Lower leg skin (tissue), 4 donors: Measurements from ENCODE around the gene HOXA7. TPM values are rescaled to one million over a fixed set of nuclear protein-coding genes. Genes with fewer than 3 reads are reported as not detected.
A peak's percentile ranks its signal among the peaks of the same experiment; 100 is the strongest.

Experiments
- DNase-seq, 2 donors: peaks; one replicate each; pipeline ENCODE4 v3.0.0-alpha.2; 2019; ENCODE audit warnings: low spot score in 2 of 2
- H3K4me3 ChIP-seq: fragments of 200-600 bp; sonication (generic); 2 replicates; pipeline ENCODE4 v1.5.1; 2017; ENCODE audit warnings: mild to moderate bottlenecking, low read depth; ENCODE audit not compliant: poor library complexity, severe bottlenecking
- POLR2A ChIP-seq, 2 donors: fragments of 450-650 bp; IDR thresholded peaks; one replicate each; pipeline ENCODE4 v1.6.1; 2016 to 2017; ENCODE audit warnings: antibody characterized with exemption in 2 of 2, mild to moderate bottlenecking in 1 of 2, moderate library complexity in 1 of 2
- WGBS, 2 donors: methylation state at CpG; one replicate each; pipeline ENCODE4 v1.1.5; 2018; 5-methylcytosine and 5-hydroxymethylcytosine counted together
- intact Hi-C: fragments of 100-400 bp; cut with DNase I; formaldehyde crosslinking; loops from one replicate; pipeline ENCODE4 v1.15.0; 2023; ENCODE audit warnings: low total_unique reads
- total RNA-seq, 4 donors: library from RNA; depleted of rRNA; stranded (reverse); fragments of >200 nt; gene quantifications; one replicate each; pipeline ENCODE4 v1.1.0, GENCODE V29; 2016
- TF ChIP-seq, protein P1 (sequence below), 3 donors: fragments of 450-650 bp; IDR thresholded peaks; one replicate each; pipeline ENCODE4 v1.5.1; 2016; ENCODE audit warnings: antibody characterized with exemption in 3 of 3, mild to moderate bottlenecking in 3 of 3, moderate library complexity in 2 of 3

The HOXA7 gene
- total RNA-seq = 10 to 100 TPM; 10.0 to 26.1 (median 18.1) TPM

DNA sequence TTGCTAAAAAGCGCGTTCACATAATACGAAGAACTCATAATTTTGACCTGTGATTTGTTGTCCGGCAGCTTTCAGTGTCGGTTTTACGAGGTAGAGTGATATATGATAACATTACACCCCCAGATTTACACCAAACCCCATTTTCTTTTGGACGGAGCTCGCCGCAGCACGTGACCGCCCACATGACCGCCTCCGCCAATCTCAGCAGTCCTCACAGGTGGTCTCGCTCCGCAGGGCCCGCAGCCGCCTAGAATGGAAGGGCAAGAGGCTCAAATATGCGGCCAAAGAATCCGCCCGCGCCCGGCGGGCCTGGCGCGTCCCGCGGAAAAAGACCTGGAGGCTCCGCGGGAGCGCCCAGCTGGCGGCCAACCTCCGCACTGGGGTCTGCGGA is at the start of gene HOXA7:
Gene HOXA7, minus strand, starts transcription at position 168 of the 391 bp plus-strand sequence. Its CDS starts 130 bp downstream, at position 38.
- intact Hi-C loops = no loop called here
- WGBS, 2 donors = 0% methylated on average over 15 to 30 of the region's 33 CpGs
- TF ChIP-seq, protein P1, sequence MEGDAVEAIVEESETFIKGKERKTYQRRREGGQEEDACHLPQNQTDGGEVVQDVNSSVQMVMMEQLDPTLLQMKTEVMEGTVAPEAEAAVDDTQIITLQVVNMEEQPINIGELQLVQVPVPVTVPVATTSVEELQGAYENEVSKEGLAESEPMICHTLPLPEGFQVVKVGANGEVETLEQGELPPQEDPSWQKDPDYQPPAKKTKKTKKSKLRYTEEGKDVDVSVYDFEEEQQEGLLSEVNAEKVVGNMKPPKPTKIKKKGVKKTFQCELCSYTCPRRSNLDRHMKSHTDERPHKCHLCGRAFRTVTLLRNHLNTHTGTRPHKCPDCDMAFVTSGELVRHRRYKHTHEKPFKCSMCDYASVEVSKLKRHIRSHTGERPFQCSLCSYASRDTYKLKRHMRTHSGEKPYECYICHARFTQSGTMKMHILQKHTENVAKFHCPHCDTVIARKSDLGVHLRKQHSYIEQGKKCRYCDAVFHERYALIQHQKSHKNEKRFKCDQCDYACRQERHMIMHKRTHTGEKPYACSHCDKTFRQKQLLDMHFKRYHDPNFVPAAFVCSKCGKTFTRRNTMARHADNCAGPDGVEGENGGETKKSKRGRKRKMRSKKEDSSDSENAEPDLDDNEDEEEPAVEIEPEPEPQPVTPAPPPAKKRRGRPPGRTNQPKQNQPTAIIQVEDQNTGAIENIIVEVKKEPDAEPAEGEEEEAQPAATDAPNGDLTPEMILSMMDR (IDR thresholded peaks at IDR 0.05) = no peak
- TF ChIP-seq POLR2A (IDR thresholded peaks at IDR 0.05) = no peak
- peak within 1 kb of the TSS; percentile 56 for H3K4me3 ChIP-seq
- DNase-seq = peak in 1 of 2 donors; percentile 95

DNA sequence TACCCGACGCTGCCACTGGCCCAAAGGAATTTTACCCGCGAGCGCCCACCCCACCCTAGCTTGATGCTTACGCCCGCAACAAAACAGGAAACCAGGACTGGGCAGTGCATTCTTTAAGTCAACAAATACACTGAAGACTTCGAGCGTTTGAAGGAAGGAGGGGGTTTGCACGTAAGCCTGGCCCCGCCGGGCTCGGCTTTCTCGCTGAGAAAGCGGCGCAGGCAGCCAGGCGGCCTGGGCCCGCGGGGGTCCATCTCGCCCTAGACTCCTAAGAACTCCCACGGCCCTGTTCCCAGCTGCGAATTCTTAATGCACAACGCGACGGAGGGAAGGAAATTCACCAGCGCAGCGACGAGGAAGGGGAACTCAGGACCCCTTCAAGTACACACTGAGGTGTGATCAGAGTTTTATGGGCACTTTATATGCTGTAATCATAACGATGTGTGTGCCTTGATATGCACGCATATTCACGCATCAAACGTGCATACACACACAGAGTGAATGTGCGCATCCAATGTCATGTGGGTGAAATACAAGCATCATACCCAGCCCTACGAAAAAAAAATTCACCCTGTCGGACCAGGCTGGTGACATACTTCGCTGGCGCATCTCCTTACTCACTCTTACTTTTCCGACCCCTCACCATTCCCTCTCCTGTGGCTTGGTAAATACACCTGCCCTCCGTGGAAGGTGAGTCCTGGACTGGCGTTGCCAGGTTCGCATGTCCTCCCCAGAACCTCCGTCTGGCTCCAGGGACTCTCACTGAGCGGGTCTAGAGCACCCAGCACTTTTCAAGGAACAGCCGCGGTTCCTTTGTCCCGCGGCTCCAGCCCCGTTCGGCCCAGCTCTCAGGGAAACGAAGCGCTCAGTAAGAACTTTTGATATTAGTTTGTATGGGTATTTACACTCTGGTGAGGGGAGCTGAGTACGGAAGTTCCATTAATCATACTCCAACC is 49.1 kb upstream of the HOXA7 start:
- intact Hi-C loops = no loop called here
- TF ChIP-seq, protein P1 (IDR thresholded peaks at IDR 0.05) = no peak
- no peak for TF ChIP-seq POLR2A (IDR thresholded peaks at IDR 0.05)
- no peak overlapping the region for H3K4me3 ChIP-seq
- WGBS, 2 donors = 24 to 31% methylated on average over 50 to 51 of the region's 52 CpGs
- peak in 1 of 2 donors; percentile 72 for DNase-seq

DNA sequence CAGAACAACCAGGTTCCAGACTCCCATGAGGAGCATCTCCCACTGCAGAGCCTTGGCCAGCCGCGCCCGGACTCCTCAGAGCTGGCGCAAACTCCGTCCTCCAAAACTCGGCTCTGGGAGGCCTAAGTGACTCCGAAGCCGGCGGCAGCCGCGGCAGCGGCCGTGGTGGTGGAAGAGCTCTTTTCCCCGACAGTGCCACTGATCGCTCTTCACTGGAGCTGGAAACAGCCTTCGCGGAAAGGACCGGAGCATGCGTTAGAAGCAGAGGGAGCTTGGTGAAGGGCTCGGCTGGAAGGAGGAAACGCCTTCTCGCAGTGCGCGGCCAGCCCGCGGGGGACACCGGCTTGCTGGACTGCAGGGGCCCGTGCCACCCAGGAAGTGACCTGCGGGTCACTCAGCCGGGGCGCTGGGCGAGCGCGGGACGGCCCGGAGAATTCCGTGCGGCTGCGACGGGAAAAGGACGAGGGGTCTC is 48.4 kb upstream of the HOXA7 start:
- intact Hi-C loops = no loop called here
- TF ChIP-seq, protein P1 (IDR thresholded peaks at IDR 0.05) = no peak
- TF ChIP-seq POLR2A (IDR thresholded peaks at IDR 0.05) = no peak
- no peak overlapping the region for H3K4me3 ChIP-seq
- peak in 1 of 2 donors; percentile 85 for DNase-seq
- WGBS, 2 donors = 9 to 10% methylated on average over 39 to 40 of the region's 41 CpGs

DNA sequence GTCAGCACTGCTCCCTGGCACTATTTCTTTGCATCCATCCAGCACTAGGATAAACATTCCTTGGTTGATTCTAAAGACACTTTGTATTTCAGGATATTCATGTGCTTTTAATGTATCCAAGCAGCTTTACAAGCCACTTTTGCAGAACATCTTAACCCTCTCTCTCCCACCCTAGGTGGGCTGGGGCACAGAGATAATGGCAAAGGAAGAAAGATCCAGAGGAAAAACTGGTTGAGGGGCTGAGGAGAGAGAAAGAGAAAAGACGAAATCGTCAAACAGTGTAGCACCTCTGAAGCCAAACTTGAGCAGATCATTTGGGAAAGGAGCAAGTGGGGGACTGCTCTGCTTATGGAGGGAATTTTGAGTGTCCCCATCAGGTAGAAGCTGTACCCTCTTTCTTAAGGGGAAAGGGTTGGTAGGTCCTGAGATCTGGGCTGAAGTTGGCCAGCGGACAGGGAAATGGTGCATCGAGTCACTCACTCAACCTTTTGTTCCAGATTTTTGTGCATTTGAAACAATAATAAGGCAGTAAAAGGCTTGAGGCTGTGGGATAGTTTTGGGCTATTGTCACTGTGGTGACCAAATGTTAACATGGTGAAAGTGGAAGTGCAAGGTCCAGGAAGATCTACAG is 47.6 kb upstream of the HOXA7 start:
- TF ChIP-seq POLR2A (IDR thresholded peaks at IDR 0.05) = no peak
- TF ChIP-seq, protein P1 (IDR thresholded peaks at IDR 0.05) = no peak
- intact Hi-C loops = no loop called here
- H3K4me3 ChIP-seq = no peak overlapping the region
- DNase-seq = no peak
- 46 to 47% methylated on average over 4 of the region's 4 CpGs for WGBS, 2 donors

DNA sequence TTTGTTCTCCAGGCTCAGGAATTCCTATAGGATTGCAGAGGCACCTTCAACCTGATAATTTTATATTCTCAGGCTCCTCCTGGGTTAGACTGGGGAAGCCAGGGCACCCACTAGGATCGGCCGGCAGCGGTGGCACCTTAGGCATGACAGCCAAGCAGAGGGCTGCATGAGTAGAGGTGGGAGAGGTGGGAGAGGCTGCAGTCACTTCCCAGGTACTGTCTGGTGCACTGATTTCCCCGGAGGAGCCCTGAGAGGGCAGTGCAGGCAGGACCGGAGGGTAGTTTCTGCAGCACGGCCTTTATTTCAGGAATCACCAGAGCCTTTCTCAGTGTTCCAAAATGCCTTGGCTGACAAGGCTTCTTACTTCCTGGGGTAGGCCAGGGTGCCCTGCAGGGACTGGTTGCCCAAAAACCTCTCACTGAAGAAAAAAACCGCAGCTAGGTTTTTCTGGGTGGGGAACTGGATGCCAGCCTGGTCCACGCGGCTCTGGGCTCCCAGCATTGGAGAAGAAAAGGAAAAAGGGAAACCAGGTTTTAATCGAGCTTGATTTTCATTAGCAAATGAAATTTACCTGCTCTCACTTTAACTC is 47.0 kb upstream of the HOXA7 start:
- TF ChIP-seq POLR2A (IDR thresholded peaks at IDR 0.05) = no peak
- TF ChIP-seq, protein P1 (IDR thresholded peaks at IDR 0.05) = no peak
- H3K4me3 ChIP-seq = no peak overlapping the region
- peak in 1 of 2 donors; percentile 63 for DNase-seq
- intact Hi-C loops = no loop called here
- 33 to 42% methylated on average over 10 of the region's 10 CpGs for WGBS, 2 donors
